Uterus (tissue), 4 donors: ENCODE data around the gene CEP131. TPM values are rescaled to one million over a fixed set of nuclear protein-coding genes. Genes with fewer than 3 reads are reported as not detected.

Experiments used
- DNase-seq, 2 donors: peaks; one replicate each; pipeline ENCODE4 v3.0.0-alpha.2; 2019 to 2020
- H3K27ac ChIP-seq, 2 donors: fragments of 200-600 bp; sonication (generic); 1 replicate in 1 of 2; 2 replicates in 1 of 2; pipeline ENCODE4 v1.5.1; 2016 to 2018
- H3K27me3 ChIP-seq, 2 donors: fragments of 200-600 bp; sonication (generic); one replicate each; pipeline ENCODE4 v1.5.1; 2018 to 2019; ENCODE audit warnings: control low read depth in 1 of 2
- H3K36me3 ChIP-seq, 2 donors: fragments of 200-600 bp; sonication (generic); one replicate each; pipeline ENCODE4 v1.5.1; 2019; ENCODE audit warnings: control low read depth in 1 of 2
- H3K4me1 ChIP-seq, 2 donors: fragments of 200-600 bp; sonication (generic); one replicate each; pipeline ENCODE4 v1.5.1; 2018 to 2019; ENCODE audit warnings: control low read depth in 1 of 2
- H3K4me3 ChIP-seq, 2 donors: fragments of 200-600 bp; sonication (generic); 1 replicate in 1 of 2; 2 replicates in 1 of 2; pipeline ENCODE4 v1.5.1; 2018 to 2019; ENCODE audit warnings: mild to moderate bottlenecking in 1 of 2
- H3K9me3 ChIP-seq, 2 donors: fragments of 200-600 bp; sonication (generic); one replicate each; pipeline ENCODE4 v1.5.1; 2019; ENCODE audit warnings: control low read depth in 1 of 2
- CTCF ChIP-seq, 4 experiments: fragments of 200-600 bp in 2 of 4; fragments of 450-650 bp in 2 of 4; sonication (generic) in 2 of 4; IDR thresholded peaks; one replicate each; pipeline ENCODE4 v1.5.1; 2016 to 2019; ENCODE audit warnings: antibody characterized with exemption in 4 of 4, mild to moderate bottlenecking in 2 of 4, moderate library complexity in 1 of 4
- POLR2A ChIP-seq, 2 donors: fragments of 450-650 bp; IDR thresholded peaks; one replicate each; pipeline ENCODE4 v1.6.1; 2016; ENCODE audit warnings: antibody characterized with exemption in 2 of 2, mild to moderate bottlenecking in 1 of 2, moderate library complexity in 1 of 2
- intact Hi-C: fragments of 100-400 bp; cut with DNase I; formaldehyde crosslinking; loops from one replicate; pipeline ENCODE4 v1.15.1; 2023; ENCODE audit warnings: low total_unique reads
- total RNA-seq, 4 donors: library from RNA; depleted of rRNA in 3 of 4; stranded (reverse); fragments of >200 nt in 3 of 4; gene quantifications; one replicate each; pipeline versions ENCODE4 v1.1.0 to v1.2.4, GENCODE V29; 2014 to 2023
- donor health status: DM: yes; HTN: yes; CAD: no.

CEP131 gene
- total RNA-seq, 4 donors from 2014 or later = 2.9 to 13.3 (median 10.0) TPM

GRCh38 chr17:81260171-81260570 is 37.4 kb upstream of the CEP131 start:
- no peaks in the 10 kb centered on the region for H3K9me3 ChIP-seq
- intact Hi-C loops = no loop called here
- no peaks in the 10 kb centered on the region for H3K27me3 ChIP-seq
- H3K27ac ChIP-seq = no peak overlapping the region
- no peaks in the 10 kb centered on the region for H3K4me1 ChIP-seq
- no peak overlapping the region for H3K4me3 ChIP-seq
- TF ChIP-seq POLR2A (IDR thresholded peaks at IDR 0.05) = no peak
- no peak for DNase-seq
- H3K36me3 ChIP-seq = no peaks in the 10 kb centered on the region

- no peaks in the 10 kb centered on the region for H3K4me1 ChIP-seq
- TF ChIP-seq POLR2A (IDR thresholded peaks at IDR 0.05) (no peak), CTCF (IDR thresholded peaks at IDR 0.05) (no peak)
- H3K27me3 ChIP-seq = no peaks in the 10 kb centered on the region
- no peaks in the 10 kb centered on the region for H3K36me3 ChIP-seq
- DNase-seq = no peak
- no peak overlapping the region for H3K4me3 ChIP-seq
- H3K27ac ChIP-seq = no peak overlapping the region
- H3K9me3 ChIP-seq = no peaks in the 10 kb centered on the region
- intact Hi-C loops = loop anchor here (5.0 kb wide), 1 partner anchor 223 kb away; no protein-coding TSS in a partner anchor
Observed at GRCh38 chr17:81259058-81259605, 36.4 kb upstream of the CEP131 start.

- TF ChIP-seq POLR2A (IDR thresholded peaks at IDR 0.05) (no peak), CTCF (IDR thresholded peaks at IDR 0.05) (no peak)
- DNase-seq = no peak
- intact Hi-C loops = loop anchor here (5.0 kb wide), 1 partner anchor 224 kb away; no protein-coding TSS in a partner anchor
- H3K4me3 ChIP-seq = no peak overlapping the region
- H3K4me1 ChIP-seq = no peaks in the 10 kb centered on the region
- no peaks in the 10 kb centered on the region for H3K36me3 ChIP-seq
- H3K27me3 ChIP-seq = no peaks in the 10 kb centered on the region
- H3K9me3 ChIP-seq = no peaks in the 10 kb centered on the region
- no peak overlapping the region for H3K27ac ChIP-seq
Observed at GRCh38 chr17:81258292-81258691, 35.5 kb upstream of the CEP131 start.

- no peaks in the 10 kb centered on the region for H3K27me3 ChIP-seq
- H3K36me3 ChIP-seq = no peaks in the 10 kb centered on the region
- intact Hi-C loops = loop anchor here (5.0 kb wide), 1 partner anchor 225 kb away; no protein-coding TSS in a partner anchor
- no peak for TF ChIP-seq CTCF (IDR thresholded peaks at IDR 0.05)
- no peak for TF ChIP-seq POLR2A (IDR thresholded peaks at IDR 0.05)
- no peaks in the 10 kb centered on the region for H3K9me3 ChIP-seq
- H3K27ac ChIP-seq = no peak overlapping the region
- DNase-seq = no peak
- H3K4me3 ChIP-seq = no peak overlapping the region
- no peaks in the 10 kb centered on the region for H3K4me1 ChIP-seq
Observed at GRCh38 chr17:81257533-81257932, 34.8 kb upstream of the CEP131 start.

GRCh38 chr17:81256616-81257015 is 33.9 kb upstream of the CEP131 start:
- no peaks in the 10 kb centered on the region for H3K27me3 ChIP-seq
- no peak overlapping the region for H3K27ac ChIP-seq
- H3K36me3 ChIP-seq = no peaks in the 10 kb centered on the region
- DNase-seq = no peak
- TF ChIP-seq POLR2A (IDR thresholded peaks at IDR 0.05) (no peak), CTCF (IDR thresholded peaks at IDR 0.05) (no peak)
- intact Hi-C loops = loop anchor here (5.0 kb wide), 1 partner anchor 226 kb away; no protein-coding TSS in a partner anchor
- no peaks in the 10 kb centered on the region for H3K9me3 ChIP-seq
- H3K4me3 ChIP-seq = no peak overlapping the region
- no peaks in the 10 kb centered on the region for H3K4me1 ChIP-seq
